HEK293T (cell line): Measurements from ENCODE around the gene DLG2.

ENCODE experiments used
- CTCF ChIA-PET: fragments of 350-600 bp; formaldehyde crosslinking; extraction: SDS; loops from one replicate; lab custom pipeline; 2021; ENCODE audit warnings: antibody characterized with exemption, inconsistent platforms; lab: Yijun Ruan, JAX
- POLR2A ChIA-PET: fragments of 350-600 bp; formaldehyde crosslinking; extraction: SDS; loops from one replicate; lab custom pipeline; 2020; ENCODE audit warnings: antibody characterized with exemption, inconsistent platforms; lab: Yijun Ruan, JAX
- DNase-seq: peaks from one replicate; pipeline ENCODE4 v3.0.0; 2012; ENCODE audit warnings: mixed read lengths; ENCODE audit errors: extremely low spot score
- BHLHE40 ChIP-seq: fragments of 450-650 bp; IDR thresholded peaks from 2 replicates; pipeline ENCODE4 v1.6.1; 2016; ENCODE audit warnings: mild to moderate bottlenecking, moderate library complexity, borderline replicate concordance
- CTBP1 ChIP-seq: fragments of 450-650 bp; IDR thresholded peaks from 2 replicates; pipeline ENCODE4 v1.6.1; 2016; ENCODE audit warnings: borderline replicate concordance
- ELF4 ChIP-seq: fragments of 450-650 bp; IDR thresholded peaks from 2 replicates; pipeline ENCODE4 v1.6.1; 2017; ENCODE audit warnings: antibody characterized with exemption
- FOXA1 ChIP-seq: fragments of 450-650 bp; IDR thresholded peaks from 2 replicates; pipeline ENCODE4 v1.6.1; 2016; ENCODE audit warnings: mild to moderate bottlenecking
- FOXK2 ChIP-seq: fragments of 450-650 bp; IDR thresholded peaks from 2 replicates; pipeline ENCODE4 v1.6.1; 2016; ENCODE audit warnings: mild to moderate bottlenecking
- FOXM1 ChIP-seq: fragments of 450-650 bp; IDR thresholded peaks from 2 replicates; pipeline ENCODE4 v1.6.1; 2017; ENCODE audit warnings: mild to moderate bottlenecking, borderline replicate concordance
- HDGF ChIP-seq: fragments of 450-650 bp; IDR thresholded peaks from 2 replicates; pipeline ENCODE4 v1.6.1; 2017; ENCODE audit warnings: antibody characterized with exemption, borderline replicate concordance
- L3MBTL2 ChIP-seq: fragments of 450-650 bp; conservative IDR thresholded peaks from 2 replicates; pipeline ENCODE4 v1.6.1; 2016; ENCODE audit warnings: mild to moderate bottlenecking
- LEF1 ChIP-seq: fragments of 450-650 bp; IDR thresholded peaks from 2 replicates; pipeline ENCODE4 v1.6.1; 2017; ENCODE audit warnings: mild to moderate bottlenecking, borderline replicate concordance
- NFRKB ChIP-seq: fragments of 450-650 bp; IDR thresholded peaks from 2 replicates; pipeline ENCODE4 v1.6.1; 2016; ENCODE audit warnings: mild to moderate bottlenecking, moderate library complexity
- SP1 ChIP-seq: fragments of 450-650 bp; IDR thresholded peaks from 2 replicates; pipeline ENCODE4 v1.6.1; 2017
- SUZ12 ChIP-seq: fragments of 450-650 bp; IDR thresholded peaks from 2 replicates; pipeline ENCODE4 v1.6.1; 2016; ENCODE audit warnings: mild to moderate bottlenecking
- TARDBP ChIP-seq: fragments of 450-650 bp; IDR thresholded peaks from 2 replicates; pipeline ENCODE4 v1.6.1; 2016
- ZNF384 ChIP-seq: fragments of 450-650 bp; IDR thresholded peaks from 2 replicates; pipeline ENCODE4 v1.6.1; 2016
- TF ChIP-seq, protein P1 (sequence below): fragments of 450-650 bp; IDR thresholded peaks from 2 replicates; pipeline ENCODE4 v1.6.1; 2016

The DLG2 gene

DNA sequence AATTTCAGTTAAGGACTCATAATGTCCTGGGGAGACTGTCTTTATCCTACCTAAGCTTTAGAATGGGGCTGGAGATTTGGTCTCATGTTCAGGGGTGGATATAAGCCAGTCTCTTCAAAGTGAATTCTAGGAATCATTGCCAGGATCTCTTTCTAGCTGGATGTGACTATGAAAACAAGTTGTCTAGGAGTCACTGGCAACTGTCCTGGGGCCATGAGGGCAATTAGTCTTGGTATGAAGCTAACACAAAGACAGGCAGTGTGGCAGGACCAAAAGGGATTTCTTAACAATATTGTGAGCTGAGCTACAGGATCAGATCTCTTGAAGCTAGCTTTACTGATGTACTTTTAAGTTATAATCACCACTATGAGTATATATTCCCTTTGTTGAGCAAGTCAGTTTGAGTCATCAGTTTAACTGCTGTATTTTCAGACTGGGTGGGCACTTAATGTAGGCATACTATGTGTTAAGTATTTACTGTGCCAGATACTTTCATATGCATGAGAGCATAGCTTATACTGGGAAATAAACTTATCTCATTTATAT, 1951.0 kb downstream of the DLG2 start:
- ChIA-PET CTCF (no interaction called here), POLR2A (interaction anchor here (1.1 kb wide), 1 partner anchor 391 kb away, joined by 3 read pairs; no protein-coding TSS in a partner anchor)
- TF ChIP-seq L3MBTL2 (no peak), ELF4 (no peak), BHLHE40 (no peak), TARDBP (no peak), FOXM1 (no peak)
- no peak for DNase-seq

DNA sequence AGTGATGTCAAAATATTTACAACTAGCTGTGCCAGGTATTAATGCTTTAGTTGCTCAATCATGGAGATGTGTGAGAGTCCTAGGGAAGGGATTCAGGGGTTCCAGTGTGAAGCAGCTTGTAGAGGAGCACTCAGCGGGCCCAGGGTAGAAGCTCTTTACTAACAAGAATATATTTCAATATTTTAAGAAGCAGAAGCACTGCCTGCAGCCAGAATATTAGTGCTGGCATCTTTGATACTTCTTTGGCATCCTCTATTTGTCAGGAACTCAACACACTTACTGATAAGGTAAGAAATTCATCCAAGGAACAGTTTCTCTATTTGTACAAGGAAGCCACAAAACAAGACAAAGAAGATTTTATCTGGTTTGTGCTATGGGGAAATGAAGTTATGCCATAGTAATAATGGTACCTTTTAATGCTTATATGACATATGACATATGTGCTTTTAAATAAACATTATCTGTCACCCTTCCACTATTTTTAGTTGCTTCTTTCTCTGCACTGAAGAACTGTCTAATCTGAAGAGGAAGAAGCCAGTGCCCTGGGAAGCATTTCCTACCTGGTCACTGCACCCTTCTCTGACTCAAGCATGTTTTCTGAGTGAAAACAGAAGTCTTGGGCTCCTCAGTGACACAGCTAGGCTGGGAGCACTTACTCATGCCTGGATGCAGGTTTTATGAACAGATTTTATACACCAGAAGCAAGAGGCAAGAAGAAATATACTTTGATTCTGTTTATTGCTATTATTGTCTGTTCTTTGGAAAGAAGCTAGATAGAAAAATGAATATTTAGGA, 1952.8 kb downstream of the DLG2 start:
- CTCF ChIA-PET = interaction anchor here (0.5 kb wide), 1 partner anchor 9 kb away, joined by 3 read pairs; no protein-coding TSS in a partner anchor
- POLR2A ChIA-PET = no interaction called here
- no peak for DNase-seq
- TF ChIP-seq SP1 = no peak
- no peak for TF ChIP-seq LEF1
- no peak for TF ChIP-seq BHLHE40
- no peak for TF ChIP-seq FOXA1
- no peak for TF ChIP-seq TARDBP
- TF ChIP-seq L3MBTL2 = no peak

DNA sequence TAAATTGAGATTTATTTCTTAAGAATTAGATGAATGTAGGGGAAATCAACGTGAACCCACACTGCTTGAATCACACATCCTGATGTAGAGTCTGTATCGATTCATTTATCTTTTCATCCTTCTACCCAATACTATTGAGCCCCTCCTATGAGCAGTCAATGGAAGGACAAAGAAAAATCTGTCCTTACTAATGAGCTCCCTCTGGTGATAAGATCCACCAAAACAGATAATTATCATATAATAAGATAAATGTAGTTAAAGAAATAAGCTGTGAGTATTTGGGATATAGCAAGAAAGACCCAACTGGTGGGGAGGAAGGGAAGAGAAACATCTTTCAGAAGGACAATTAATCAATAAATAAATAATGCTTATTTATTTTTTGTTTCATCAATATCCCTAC, 1955.9 kb downstream of the DLG2 start:
- CTCF ChIA-PET = no interaction called here
- TF ChIP-seq SUZ12 (no peak), LEF1 (no peak), SP1 (no peak), ELF4 (no peak), FOXM1 (no peak), CTBP1 (no peak), L3MBTL2 (no peak), BHLHE40 (no peak), TARDBP (no peak), NFRKB (no peak), FOXA1 (no peak)
- TF ChIP-seq, protein P1, sequence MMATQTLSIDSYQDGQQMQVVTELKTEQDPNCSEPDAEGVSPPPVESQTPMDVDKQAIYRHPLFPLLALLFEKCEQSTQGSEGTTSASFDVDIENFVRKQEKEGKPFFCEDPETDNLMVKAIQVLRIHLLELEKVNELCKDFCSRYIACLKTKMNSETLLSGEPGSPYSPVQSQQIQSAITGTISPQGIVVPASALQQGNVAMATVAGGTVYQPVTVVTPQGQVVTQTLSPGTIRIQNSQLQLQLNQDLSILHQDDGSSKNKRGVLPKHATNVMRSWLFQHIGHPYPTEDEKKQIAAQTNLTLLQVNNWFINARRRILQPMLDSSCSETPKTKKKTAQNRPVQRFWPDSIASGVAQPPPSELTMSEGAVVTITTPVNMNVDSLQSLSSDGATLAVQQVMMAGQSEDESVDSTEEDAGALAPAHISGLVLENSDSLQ = no peak
- POLR2A ChIA-PET = no interaction called here
- DNase-seq = no peak

DNA sequence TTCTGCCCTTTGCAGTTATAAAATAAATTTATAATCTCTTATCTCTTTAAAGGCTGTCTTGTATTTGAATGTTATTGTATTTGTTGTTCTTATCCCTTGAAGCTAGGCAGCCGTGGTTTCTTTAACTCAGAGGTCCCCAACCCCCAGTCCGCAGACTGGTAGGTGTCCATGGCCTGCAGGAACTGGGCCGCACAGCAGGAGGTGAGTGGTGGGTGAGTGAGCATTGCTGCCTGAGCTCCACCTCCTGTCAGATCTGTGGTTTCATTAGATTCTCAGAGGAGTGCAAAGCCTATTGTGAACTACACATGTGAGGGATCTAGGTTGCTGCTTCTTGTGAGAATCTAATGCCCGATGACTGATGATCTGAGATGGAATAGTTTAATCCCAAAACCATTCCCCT, 1961.0 kb downstream of the DLG2 start:
- ChIA-PET POLR2A (no interaction called here), CTCF (interaction anchor here (0.6 kb wide), 1 partner anchor 35 kb away, joined by 4 read pairs; no protein-coding TSS in a partner anchor)
- DNase-seq = no peak
- no peak for TF ChIP-seq ZNF384
- no peak for TF ChIP-seq NFRKB
- no peak for TF ChIP-seq TARDBP
- TF ChIP-seq FOXM1 = no peak
- TF ChIP-seq CTBP1 = no peak

DNA sequence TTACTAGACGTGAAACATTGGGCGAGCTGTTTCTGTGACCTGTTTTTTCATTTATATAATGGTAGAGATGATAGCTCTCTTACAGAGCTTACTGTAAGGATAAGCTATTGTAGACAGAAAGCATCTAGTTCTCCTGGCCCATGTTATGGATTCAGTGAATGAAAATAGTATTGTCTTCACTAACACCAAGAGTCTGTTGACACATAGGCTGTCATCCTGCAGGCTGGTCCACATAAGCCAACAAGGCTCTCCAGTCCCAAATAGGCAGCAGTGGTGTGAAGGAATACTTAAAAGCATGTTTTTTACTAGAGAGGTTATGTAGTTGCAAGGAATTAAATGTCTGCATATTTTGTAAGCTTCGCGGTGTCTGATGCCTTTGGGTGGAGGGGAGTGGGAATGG, 1963.2 kb downstream of the DLG2 start:
- TF ChIP-seq TARDBP (no peak), SP1 (no peak), NFRKB (no peak), HDGF (no peak), ELF4 (no peak)
- ChIA-PET POLR2A (no interaction called here), CTCF (no interaction called here)
- no peak for DNase-seq

DNA sequence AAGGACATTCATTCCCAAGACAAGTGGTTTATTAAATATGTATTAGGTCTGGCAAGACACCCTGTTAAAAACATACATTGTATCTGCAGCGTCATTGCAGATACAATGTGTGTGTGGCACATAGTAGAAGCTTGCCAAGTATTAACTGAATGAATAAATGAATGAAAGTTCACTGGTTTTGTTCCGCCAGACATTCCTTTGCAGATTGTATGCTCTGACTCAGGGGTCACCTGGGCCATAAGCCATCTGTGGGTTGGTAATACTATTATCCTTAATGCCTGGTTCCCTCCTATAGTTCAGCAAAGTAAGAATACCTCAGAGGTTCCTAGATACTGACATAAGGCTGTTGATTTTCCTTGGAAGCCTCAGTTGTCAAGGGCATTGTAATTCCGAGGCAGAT, 1963.7 kb downstream of the DLG2 start:
- DNase-seq = no peak
- CTCF ChIA-PET = no interaction called here
- POLR2A ChIA-PET = no interaction called here
- TF ChIP-seq, protein P1 = no peak
- TF ChIP-seq SUZ12 (no peak), NFRKB (no peak), HDGF (no peak), CTBP1 (no peak), FOXK2 (no peak), BHLHE40 (no peak), ZNF384 (no peak)

DNA sequence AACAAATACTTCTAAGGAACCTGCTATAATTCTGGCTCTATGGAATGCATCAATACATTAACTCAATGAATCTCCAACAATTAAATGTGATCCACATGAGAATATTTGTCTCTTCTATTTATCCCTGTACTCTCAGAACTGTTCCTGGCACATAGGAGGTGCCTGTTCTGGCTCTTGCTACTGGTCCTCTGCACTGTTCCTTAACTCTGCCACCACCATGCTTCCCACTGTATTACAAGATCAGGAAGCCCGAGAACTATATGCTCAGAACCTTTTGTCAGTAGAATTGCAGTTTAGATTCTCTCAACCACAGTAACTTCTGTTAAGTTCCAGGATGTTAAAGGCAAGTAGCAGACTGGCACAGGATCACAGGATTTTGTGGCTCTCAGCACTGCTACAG, 1964.7 kb downstream of the DLG2 start:
- POLR2A ChIA-PET = no interaction called here
- CTCF ChIA-PET = no interaction called here
- TF ChIP-seq LEF1 (no peak), L3MBTL2 (no peak), FOXA1 (no peak), HDGF (no peak), FOXM1 (no peak), TARDBP (no peak), BHLHE40 (no peak), ZNF384 (no peak), FOXK2 (no peak), CTBP1 (no peak), SUZ12 (no peak), NFRKB (no peak)
- TF ChIP-seq, protein P1 = no peak
- DNase-seq = no peak
